GM12878 (cell line): ENCODE results near the gene UBAC2. TPM values are rescaled to one million over a fixed set of nuclear protein-coding genes. Genes with fewer than 3 reads are reported as not detected.

Source experiments
- ATAC-seq: fragments of 200-7000 bp; cut with Tn5 transposase; 3 replicates; pipeline ENCODE4 v1.9.1; 2020; ENCODE audit warnings: mild to moderate bottlenecking, moderate library complexity
- BruUV-seq: library from RNA; stranded (reverse); fragments of 400-500 nt; replicated peaks from 2 replicates; lab custom pipeline; 2021; lab: Mats Ljungman, UMichigan
- CTCF ChIA-PET: fragments of 300-600 bp; sonication (Branson Sonifier 250); formaldehyde crosslinking; extraction: SDS; loops from one replicate; lab custom pipeline; 2021; ENCODE audit warnings: inconsistent platforms; lab: Yijun Ruan, JAX
- POLR2A ChIA-PET: fragments of 350-600 bp; formaldehyde crosslinking; extraction: SDS; loops from one replicate; lab custom pipeline; 2021; ENCODE audit warnings: inconsistent platforms; lab: Charles Lee
- RAD21 ChIA-PET: fragments of 300-600 bp; sonication (Branson Sonifier 250); formaldehyde crosslinking; loops from one replicate; lab custom pipeline; 2023; ENCODE audit warnings: antibody characterized with exemption; ENCODE audit not compliant: unreplicated experiment; lab: Charles Lee
- SMC1A ChIA-PET: fragments of 300-600 bp; sonication (Branson Sonifier 250); formaldehyde crosslinking; loops from one replicate; lab custom pipeline; 2023; ENCODE audit not compliant: unreplicated experiment, uncharacterized antibody; lab: Charles Lee
- DNase-seq: peaks from one replicate; pipeline ENCODE4 v3.0.0-alpha.2; 2011; ENCODE audit warnings: low read depth, low spot score
- FAIRE-seq: peaks from 3 replicates; lab custom pipeline; 2011; peaks lifted over from hg19 to GRCh38; lab: Jason Lieb, UNC
- H2AFZ ChIP-seq: 2 replicates; pipeline ENCODE4 v1.6.0; 2011; ENCODE audit warnings: low read depth, low read length, control low read depth; ENCODE audit not compliant: control insufficient read depth
- H3K27ac ChIP-seq: 2 replicates; pipeline ENCODE4 v1.5.1; 2011; ENCODE audit warnings: control low read depth; ENCODE audit not compliant: control insufficient read depth, insufficient read depth
- H3K27me3 ChIP-seq, 2 experiments: replicated peaks in 1 of 2; 2 replicates each; pipeline versions ENCODE4 v1.6.0 to v1.6.1; 2011; ENCODE audit warnings: low read length in 1 of 2; ENCODE audit not compliant: control insufficient read depth in 2 of 2, insufficient read depth in 2 of 2
- H3K36me3 ChIP-seq, 2 experiments: 2 replicates each; pipeline ENCODE4 v1.5.1; 2011; ENCODE audit warnings: low read length in 1 of 2; ENCODE audit not compliant: control insufficient read depth in 2 of 2, insufficient read depth in 2 of 2
- H3K4me1 ChIP-seq: 2 replicates; pipeline ENCODE4 v1.6.1; 2011; ENCODE audit warnings: mild to moderate bottlenecking, low read length, moderate library complexity, mixed read lengths; ENCODE audit not compliant: control insufficient read depth, insufficient read depth
- H3K4me2 ChIP-seq: 2 replicates; pipeline ENCODE4 v1.6.0; 2011; ENCODE audit warnings: control low read depth; ENCODE audit not compliant: control insufficient read depth, insufficient read depth
- H3K4me3 ChIP-seq: fragments of 200-600 bp; sonication (generic); 2 replicates; pipeline ENCODE4 v1.5.1; 2016
- H3K79me2 ChIP-seq: 2 replicates; pipeline ENCODE4 v1.6.0; 2011; ENCODE audit warnings: low read length; ENCODE audit not compliant: control insufficient read depth, insufficient read depth
- H3K9ac ChIP-seq: 2 replicates; pipeline ENCODE4 v1.8.0; 2011; ENCODE audit warnings: low read length, control low read depth, mixed read lengths; ENCODE audit not compliant: control insufficient read depth, insufficient read depth
- H3K9me3 ChIP-seq: replicated peaks from 3 replicates; pipeline ENCODE4 v1.5.1; 2011; ENCODE audit warnings: mild to moderate bottlenecking, low read length; ENCODE audit not compliant: control insufficient read depth, insufficient read depth
- H4K20me1 ChIP-seq: 2 replicates; pipeline ENCODE4 v1.6.0; 2011; ENCODE audit not compliant: control insufficient read depth, insufficient read depth
- CHD2 ChIP-seq: IDR thresholded peaks from 2 replicates; pipeline ENCODE4 v1.6.1; 2011; ENCODE audit warnings: low read depth, low read length, improper control_type of control experiment, borderline replicate concordance
- DPF2 ChIP-seq: fragments of 450-650 bp; IDR thresholded peaks from 2 replicates; pipeline ENCODE4 v1.6.1; 2017; ENCODE audit warnings: mild to moderate bottlenecking
- HDAC6 ChIP-seq: fragments of 200-600 bp; sonication (generic); IDR thresholded peaks from one replicate; pipeline ENCODE4 v1.8.0; 2017; ENCODE audit warnings: antibody characterized with exemption; ENCODE audit not compliant: unreplicated experiment
- IKZF1 ChIP-seq: fragments of 450-650 bp; conservative IDR thresholded peaks from 2 replicates; pipeline ENCODE4 v1.6.1; 2017; ENCODE audit warnings: antibody characterized with exemption, mild to moderate bottlenecking
- NFXL1 ChIP-seq: fragments of 450-650 bp; IDR thresholded peaks from 2 replicates; pipeline ENCODE4 v1.6.1; 2017; ENCODE audit warnings: antibody characterized with exemption, mild to moderate bottlenecking, borderline replicate concordance
- RB1 ChIP-seq: fragments of 450-650 bp; formaldehyde crosslinking; IDR thresholded peaks from 2 replicates; pipeline ENCODE4 v1.6.1; 2017; ENCODE audit warnings: mild to moderate bottlenecking, borderline replicate concordance
- RELA ChIP-seq: fragments of 450-650 bp; IDR thresholded peaks from 2 replicates; pipeline ENCODE4 v1.8.0; 2014; ENCODE audit warnings: borderline replicate concordance; ENCODE audit not compliant: partially characterized antibody
- RUNX3 ChIP-seq: IDR thresholded peaks from 2 replicates; pipeline ENCODE4 v1.6.1; 2012; ENCODE audit warnings: low read length, inconsistent platforms
- STAT1 ChIP-seq: fragments of 450-650 bp; conservative IDR thresholded peaks from 2 replicates; pipeline ENCODE4 v1.6.1; 2014; ENCODE audit warnings: antibody characterized with exemption, mild to moderate bottlenecking
- TARDBP ChIP-seq: IDR thresholded peaks from 2 replicates; pipeline ENCODE4 v1.6.1; 2016; ENCODE audit warnings: borderline replicate concordance
- ZZZ3 ChIP-seq: IDR thresholded peaks from 2 replicates; pipeline ENCODE4 v1.6.1; 2011; ENCODE audit warnings: low read depth; ENCODE audit not compliant: control insufficient read depth, insufficient read length
- WGBS: methylation state at CpG from one replicate; pipeline ENCODE4 v1.1.6; 2016; ENCODE audit warnings: low lambda C conversion rate; ENCODE audit not compliant: insufficient replicate concordance, insufficient coverage; ENCODE audit errors: missing lambda C conversion rate; 5-methylcytosine and 5-hydroxymethylcytosine counted together
- in situ Hi-C: fragments of 300-500 bp; cut with MboI; formaldehyde crosslinking; loops from 9 replicates; pipeline ENCODE4 v1.14.3; 2018; ENCODE audit warnings: mixed read lengths
- intact Hi-C: fragments of 100-400 bp; cut with micrococcal nuclease; formaldehyde crosslinking; loops from one replicate; pipeline ENCODE4 v1.14.2; 2022; ENCODE audit not compliant: unreplicated experiment
- polyA plus RNA-seq, 11 experiments: library from polyadenylated mRNA; depleted of rRNA in 4 of 11; unstranded in 6 of 11; stranded (reverse) in 5 of 11; fragments of >200 nt; fragmentation: Nextera tagmentation in 4 of 11; fragmentation: Illumina TruSeq in 1 of 11; extraction: Ambion mirVana in 4 of 11; extraction: Trizol in 1 of 11; gene quantifications; 1 replicate in 1 of 11; 2 replicates in 10 of 11; pipeline versions ENCODE4 v1.2.1 to v1.2.3, GENCODE V29; 2011 to 2016; ENCODE audit warnings: inconsistent platforms in 2 of 11, missing spikeins in 2 of 11, low read depth in 1 of 11
- total RNA-seq, 4 experiments: library from RNA; depleted of rRNA in 3 of 4; stranded (reverse); fragments of >200 nt in 3 of 4; fragmentation: Illumina TruSeq in 1 of 4; extraction: Trizol in 1 of 4; gene quantifications; 2 replicates each; pipeline versions ENCODE4 v1.2.1 to v1.2.3, GENCODE V29; 2013 to 2021
- TF ChIP-seq, protein P1 (sequence below): fragments of 450-650 bp; IDR thresholded peaks from 2 replicates; pipeline ENCODE4 v1.6.1; 2016; ENCODE audit warnings: mild to moderate bottlenecking, moderate library complexity, borderline replicate concordance
- TF ChIP-seq, protein P2 (sequence below): IDR thresholded peaks from 2 replicates; pipeline ENCODE4 v1.6.1; 2012; ENCODE audit warnings: improper control_type of control experiment, low read depth, low read length; ENCODE audit not compliant: insufficient replicate concordance
- TF ChIP-seq, protein P3 (sequence below): IDR thresholded peaks from 2 replicates; pipeline ENCODE4 v1.6.1; 2011; ENCODE audit warnings: low read depth, low read length, improper control_type of control experiment, borderline replicate concordance

The UBAC2 gene
- total and polyA plus RNA-seq, 10 of the 15 experiments (the other 5 are each of a cell fraction or from before 2014, with no cell fraction given) = 3.0 to 54.6 (median 17.4) TPM

DNA sequence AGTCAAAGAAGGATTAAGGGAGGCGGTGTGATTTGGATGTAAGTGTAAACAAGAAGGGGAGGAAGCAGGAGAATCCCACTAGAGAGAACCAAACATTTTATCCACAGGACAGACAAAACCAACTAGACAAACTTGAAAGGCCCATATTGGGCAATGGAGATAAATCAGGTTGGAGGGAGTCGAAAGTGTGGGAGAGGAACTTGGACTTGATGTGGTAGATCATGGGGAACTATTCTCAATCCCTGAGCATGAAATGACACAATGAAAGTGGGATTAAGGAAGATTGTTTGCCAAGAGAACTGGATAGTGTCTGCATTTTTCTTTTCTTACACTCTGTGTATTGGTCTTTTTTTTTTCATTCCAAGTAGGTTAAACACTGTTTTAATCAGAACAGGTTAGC, 88.6 kb downstream of the UBAC2 start:
- peaks cover 36% of the 10 kb centered on the region for H3K79me2 ChIP-seq
- no peak overlapping the region for H3K9ac ChIP-seq
- ChIA-PET POLR2A (interaction anchor here (0.8 to 1.6 kb wide), 3 partner anchors 8 to 87 kb away, joined by 7 to 11 read pairs (median 8); no protein-coding TSS in a partner anchor), CTCF (interaction anchor here (0.6 to 1.8 kb wide), 10 partner anchors 11 to 148 kb away, joined by 3 to 13 read pairs (median 4); partner anchors contain the start of gene GPR18), RAD21 (interaction anchor here (1.1 to 2.4 kb wide), 11 partner anchors 9 to 145 kb away, joined by 3 to 24 read pairs (median 5); partner anchors contain the start of gene GPR18), SMC1A (interaction anchor here (1.2 to 8.2 kb wide), 14 partner anchors 9 to 147 kb away, joined by 3 to 101 read pairs (median 8); partner anchors contain the start of gene GPR183)
- peaks cover 36% of the 10 kb centered on the region for H3K4me1 ChIP-seq
- no peaks in the 10 kb centered on the region for H3K27me3 ChIP-seq
- no peaks in the 10 kb centered on the region for H4K20me1 ChIP-seq
- WGBS = 94% methylated on average over 2 of the region's 2 CpGs
- H3K9me3 ChIP-seq = no peaks in the 10 kb centered on the region
- no peak for DNase-seq
- FAIRE-seq = no peak
- intact Hi-C loops = loop anchor here (2.0 kb wide), 1 partner anchor 18 kb away; no protein-coding TSS in a partner anchor
- in situ Hi-C loops = no loop called here
- no peak overlapping the region for H2AFZ ChIP-seq
- peak overlapping the region; percentile 67 for H3K27ac ChIP-seq
- peaks cover 1 to 2% of the 10 kb centered on the region in 2 experiments; a peak in 2 of 4 replicates for H3K36me3 ChIP-seq
- H3K4me2 ChIP-seq = peak overlapping the region; percentile 72
- no peak for ATAC-seq
- peak overlapping the region; percentile 10; the same call in 1 of the 2 replicates for H3K4me3 ChIP-seq
- BruUV-seq = no TSS peak
- TF ChIP-seq, protein P1, sequence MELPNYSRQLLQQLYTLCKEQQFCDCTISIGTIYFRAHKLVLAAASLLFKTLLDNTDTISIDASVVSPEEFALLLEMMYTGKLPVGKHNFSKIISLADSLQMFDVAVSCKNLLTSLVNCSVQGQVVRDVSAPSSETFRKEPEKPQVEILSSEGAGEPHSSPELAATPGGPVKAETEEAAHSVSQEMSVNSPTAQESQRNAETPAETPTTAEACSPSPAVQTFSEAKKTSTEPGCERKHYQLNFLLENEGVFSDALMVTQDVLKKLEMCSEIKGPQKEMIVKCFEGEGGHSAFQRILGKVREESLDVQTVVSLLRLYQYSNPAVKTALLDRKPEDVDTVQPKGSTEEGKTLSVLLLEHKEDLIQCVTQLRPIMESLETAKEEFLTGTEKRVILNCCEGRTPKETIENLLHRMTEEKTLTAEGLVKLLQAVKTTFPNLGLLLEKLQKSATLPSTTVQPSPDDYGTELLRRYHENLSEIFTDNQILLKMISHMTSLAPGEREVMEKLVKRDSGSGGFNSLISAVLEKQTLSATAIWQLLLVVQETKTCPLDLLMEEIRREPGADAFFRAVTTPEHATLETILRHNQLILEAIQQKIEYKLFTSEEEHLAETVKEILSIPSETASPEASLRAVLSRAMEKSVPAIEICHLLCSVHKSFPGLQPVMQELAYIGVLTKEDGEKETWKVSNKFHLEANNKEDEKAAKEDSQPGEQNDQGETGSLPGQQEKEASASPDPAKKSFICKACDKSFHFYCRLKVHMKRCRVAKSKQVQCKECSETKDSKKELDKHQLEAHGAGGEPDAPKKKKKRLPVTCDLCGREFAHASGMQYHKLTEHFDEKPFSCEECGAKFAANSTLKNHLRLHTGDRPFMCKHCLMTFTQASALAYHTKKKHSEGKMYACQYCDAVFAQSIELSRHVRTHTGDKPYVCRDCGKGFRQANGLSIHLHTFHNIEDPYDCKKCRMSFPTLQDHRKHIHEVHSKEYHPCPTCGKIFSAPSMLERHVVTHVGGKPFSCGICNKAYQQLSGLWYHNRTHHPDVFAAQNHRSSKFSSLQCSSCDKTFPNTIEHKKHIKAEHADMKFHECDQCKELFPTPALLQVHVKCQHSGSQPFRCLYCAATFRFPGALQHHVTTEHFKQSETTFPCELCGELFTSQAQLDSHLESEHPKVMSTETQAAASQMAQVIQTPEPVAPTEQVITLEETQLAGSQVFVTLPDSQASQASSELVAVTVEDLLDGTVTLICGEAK = no peak
- TF ChIP-seq, protein P2, sequence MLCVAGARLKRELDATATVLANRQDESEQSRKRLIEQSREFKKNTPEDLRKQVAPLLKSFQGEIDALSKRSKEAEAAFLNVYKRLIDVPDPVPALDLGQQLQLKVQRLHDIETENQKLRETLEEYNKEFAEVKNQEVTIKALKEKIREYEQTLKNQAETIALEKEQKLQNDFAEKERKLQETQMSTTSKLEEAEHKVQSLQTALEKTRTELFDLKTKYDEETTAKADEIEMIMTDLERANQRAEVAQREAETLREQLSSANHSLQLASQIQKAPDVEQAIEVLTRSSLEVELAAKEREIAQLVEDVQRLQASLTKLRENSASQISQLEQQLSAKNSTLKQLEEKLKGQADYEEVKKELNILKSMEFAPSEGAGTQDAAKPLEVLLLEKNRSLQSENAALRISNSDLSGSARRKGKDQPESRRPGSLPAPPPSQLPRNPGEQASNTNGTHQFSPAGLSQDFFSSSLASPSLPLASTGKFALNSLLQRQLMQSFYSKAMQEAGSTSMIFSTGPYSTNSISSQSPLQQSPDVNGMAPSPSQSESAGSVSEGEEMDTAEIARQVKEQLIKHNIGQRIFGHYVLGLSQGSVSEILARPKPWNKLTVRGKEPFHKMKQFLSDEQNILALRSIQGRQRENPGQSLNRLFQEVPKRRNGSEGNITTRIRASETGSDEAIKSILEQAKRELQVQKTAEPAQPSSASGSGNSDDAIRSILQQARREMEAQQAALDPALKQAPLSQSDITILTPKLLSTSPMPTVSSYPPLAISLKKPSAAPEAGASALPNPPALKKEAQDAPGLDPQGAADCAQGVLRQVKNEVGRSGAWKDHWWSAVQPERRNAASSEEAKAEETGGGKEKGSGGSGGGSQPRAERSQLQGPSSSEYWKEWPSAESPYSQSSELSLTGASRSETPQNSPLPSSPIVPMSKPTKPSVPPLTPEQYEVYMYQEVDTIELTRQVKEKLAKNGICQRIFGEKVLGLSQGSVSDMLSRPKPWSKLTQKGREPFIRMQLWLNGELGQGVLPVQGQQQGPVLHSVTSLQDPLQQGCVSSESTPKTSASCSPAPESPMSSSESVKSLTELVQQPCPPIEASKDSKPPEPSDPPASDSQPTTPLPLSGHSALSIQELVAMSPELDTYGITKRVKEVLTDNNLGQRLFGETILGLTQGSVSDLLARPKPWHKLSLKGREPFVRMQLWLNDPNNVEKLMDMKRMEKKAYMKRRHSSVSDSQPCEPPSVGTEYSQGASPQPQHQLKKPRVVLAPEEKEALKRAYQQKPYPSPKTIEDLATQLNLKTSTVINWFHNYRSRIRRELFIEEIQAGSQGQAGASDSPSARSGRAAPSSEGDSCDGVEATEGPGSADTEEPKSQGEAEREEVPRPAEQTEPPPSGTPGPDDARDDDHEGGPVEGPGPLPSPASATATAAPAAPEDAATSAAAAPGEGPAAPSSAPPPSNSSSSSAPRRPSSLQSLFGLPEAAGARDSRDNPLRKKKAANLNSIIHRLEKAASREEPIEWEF = no peak
- no peak for TF ChIP-seq RELA
- TF ChIP-seq IKZF1 = no peak
- no peak for TF ChIP-seq STAT1
- TF ChIP-seq ZZZ3 = no peak
- no peak for TF ChIP-seq RUNX3
- no peak for TF ChIP-seq NFXL1
- no peak for TF ChIP-seq HDAC6
- TF ChIP-seq, protein P3, sequence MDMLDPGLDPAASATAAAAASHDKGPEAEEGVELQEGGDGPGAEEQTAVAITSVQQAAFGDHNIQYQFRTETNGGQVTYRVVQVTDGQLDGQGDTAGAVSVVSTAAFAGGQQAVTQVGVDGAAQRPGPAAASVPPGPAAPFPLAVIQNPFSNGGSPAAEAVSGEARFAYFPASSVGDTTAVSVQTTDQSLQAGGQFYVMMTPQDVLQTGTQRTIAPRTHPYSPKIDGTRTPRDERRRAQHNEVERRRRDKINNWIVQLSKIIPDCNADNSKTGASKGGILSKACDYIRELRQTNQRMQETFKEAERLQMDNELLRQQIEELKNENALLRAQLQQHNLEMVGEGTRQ = no peak
- no peak for TF ChIP-seq RB1
- TF ChIP-seq CHD2 = no peak
- TF ChIP-seq DPF2 = no peak
- no peak for TF ChIP-seq TARDBP
